Prostate gland (tissue), 2 donors: ENCODE measurements around the gene AKAP13. TPM values are rescaled to one million over a fixed set of nuclear protein-coding genes. Genes with fewer than 3 reads are reported as not detected.

ENCODE experiments used
- DNase-seq: peaks from one replicate; pipeline ENCODE4 v3.0.0-alpha.2; 2019; ENCODE audit warnings: low spot score
- H3K27ac ChIP-seq, 2 donors: fragments of 200-600 bp; sonication (generic); 2 replicates each; pipeline ENCODE4 v1.5.1; 2017 to 2019
- H3K27me3 ChIP-seq: fragments of 200-600 bp; sonication (generic); replicated peaks from 2 replicates; pipeline ENCODE4 v1.5.1; 2019; ENCODE audit not compliant: insufficient read depth
- H3K36me3 ChIP-seq, 2 donors: fragments of 200-600 bp; sonication (generic); 1 replicate in 1 of 2; 2 replicates in 1 of 2; pipeline versions ENCODE4 v1.5.1 to v1.8.1; 2017 to 2019
- H3K4me1 ChIP-seq: fragments of 200-600 bp; sonication (generic); replicated peaks from 2 replicates; pipeline ENCODE4 v1.5.1; 2019
- H3K4me3 ChIP-seq, 2 donors: fragments of 200-600 bp; sonication (generic); 2 replicates each; pipeline ENCODE4 v1.5.1; 2017 to 2019
- H3K9me3 ChIP-seq: fragments of 200-600 bp; sonication (generic); 2 replicates; pipeline ENCODE4 v1.5.1; 2017
- CTCF ChIP-seq, 4 experiments: fragments of 200-600 bp in 2 of 4; fragments of 450-650 bp in 2 of 4; sonication (generic) in 2 of 4; IDR thresholded peaks; 1 replicate in 3 of 4; 2 replicates in 1 of 4; pipeline ENCODE4 v1.5.1; 2016 to 2019; ENCODE audit warnings: antibody characterized with exemption in 4 of 4, mild to moderate bottlenecking in 2 of 4, moderate library complexity in 2 of 4
- POLR2A ChIP-seq: fragments of 450-650 bp; IDR thresholded peaks from one replicate; pipeline ENCODE4 v1.6.1; 2016; ENCODE audit warnings: antibody characterized with exemption, mild to moderate bottlenecking
- POLR2AphosphoS5 ChIP-seq: sonication (generic); formaldehyde crosslinking; IDR thresholded peaks from one replicate; pipeline ENCODE4 v1.6.1; 2017; ENCODE audit warnings: antibody characterized with exemption
- WGBS: methylation state at CpG from one replicate; pipeline ENCODE4 v1.1.5; 2018; 5-methylcytosine and 5-hydroxymethylcytosine counted together
- intact Hi-C: fragments of 100-400 bp; cut with DNase I; formaldehyde crosslinking; loops from one replicate; pipeline ENCODE4 v1.14.2; 2022
- total RNA-seq, 2 donors: library from RNA; depleted of rRNA; stranded (reverse); fragments of >200 nt; gene quantifications; one replicate each; pipeline ENCODE4 v1.1.0, GENCODE V29; 2016

AKAP13 gene
- total RNA-seq, 2 donors from 2014 or later = 102 to 195 TPM

- Histone ChIP-seq H3K9me3 (no peaks in the 10 kb centered on the region), H3K4me3 (no peak overlapping the region), H3K36me3 (no peaks in the 10 kb centered on the region), H3K4me1 (no peaks in the 10 kb centered on the region), H3K27me3 (no peaks in the 10 kb centered on the region), H3K27ac (no peak overlapping the region)
- TF ChIP-seq CTCF (IDR thresholded peaks at IDR 0.05) (no peak), POLR2A (no peak), POLR2AphosphoS5 (no peak)
- DNase-seq = no peak
- 97% methylated on average over 6 of the region's 6 CpGs for WGBS
- intact Hi-C loops = loop anchor here (5.0 to 10.0 kb wide), 4 partner anchors 37 to 393 kb away; no protein-coding TSS in a partner anchor
These were observed 46.2 kb upstream of the AKAP13 start for GRCh38 chr15:85334241-85334640.

DNA sequence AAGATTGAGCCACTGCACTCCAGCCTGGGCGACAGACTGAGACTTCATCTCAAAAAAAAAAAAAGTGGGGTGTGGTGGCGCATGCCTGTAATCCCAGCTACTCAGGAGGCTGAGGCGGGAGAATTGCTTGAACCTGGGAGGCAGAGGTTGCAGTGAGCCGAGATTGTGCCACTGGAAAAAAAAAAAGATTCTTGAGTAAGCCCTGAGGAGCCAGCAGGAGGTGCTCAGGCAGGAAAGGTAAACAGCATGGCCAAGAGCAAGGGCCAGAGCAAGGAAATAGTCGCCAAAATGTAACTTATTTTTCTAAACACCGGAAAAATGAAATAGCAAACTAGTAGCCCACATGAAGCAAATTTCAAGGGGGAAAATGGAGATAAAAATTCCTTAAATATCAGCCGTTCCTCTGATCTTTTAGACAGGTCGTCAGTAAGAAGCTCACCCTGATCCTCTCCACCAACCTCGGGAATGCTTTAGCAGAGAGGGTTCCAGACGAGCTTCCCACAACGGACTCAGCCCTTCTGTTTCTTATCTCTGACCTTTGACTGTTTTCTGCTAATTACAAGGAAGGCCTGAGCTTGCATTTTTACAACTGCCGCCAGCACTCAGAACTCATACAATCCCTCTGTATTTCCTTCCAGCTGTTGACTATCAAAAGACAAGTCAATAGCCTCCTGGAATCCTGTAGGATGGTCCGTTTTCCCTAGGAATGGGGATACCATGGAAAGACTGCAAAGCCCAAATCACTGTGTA lies 45.0 kb upstream of the AKAP13 start:
- 84% methylated on average over 13 of the region's 13 CpGs for WGBS

DNA sequence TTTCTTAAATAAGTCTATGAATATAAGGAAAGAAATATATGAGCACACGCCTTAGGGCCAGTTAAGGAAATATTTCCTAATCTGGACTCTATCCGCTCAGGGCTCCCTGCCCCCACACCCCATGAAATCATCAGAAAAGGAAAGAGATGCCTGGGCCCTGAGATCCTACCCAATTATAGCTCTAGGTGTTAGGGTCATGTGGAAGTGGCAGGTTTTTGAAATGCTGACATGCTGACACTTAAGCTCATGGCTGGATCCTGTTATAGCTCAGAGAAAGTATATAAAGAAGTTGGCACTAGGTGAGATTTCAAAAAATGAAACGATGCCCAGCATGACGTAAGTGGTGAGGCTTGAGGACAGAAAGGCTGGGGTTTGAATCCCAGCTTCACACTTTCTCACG lies 43.5 kb upstream of the AKAP13 start:
- H3K4me1 ChIP-seq = no peaks in the 10 kb centered on the region
- no peak overlapping the region for H3K4me3 ChIP-seq
- no peak for DNase-seq
- H3K9me3 ChIP-seq = no peaks in the 10 kb centered on the region
- 70% methylated on average over 5 of the region's 5 CpGs for WGBS
- no peaks in the 10 kb centered on the region for H3K27me3 ChIP-seq
- H3K27ac ChIP-seq = no peak overlapping the region
- H3K36me3 ChIP-seq = no peaks in the 10 kb centered on the region
- intact Hi-C loops = loop anchor here (10.0 kb wide), 1 partner anchor 248 kb away; no protein-coding TSS in a partner anchor
- TF ChIP-seq POLR2AphosphoS5 (no peak), POLR2A (no peak), CTCF (IDR thresholded peaks at IDR 0.05) (no peak)

More for the DNA sequence above, 45.0 kb upstream of the AKAP13 start:
- no peaks in the 10 kb centered on the region for H3K27me3 ChIP-seq
- H3K9me3 ChIP-seq = no peaks in the 10 kb centered on the region
- H3K36me3 ChIP-seq = no peaks in the 10 kb centered on the region
- no peak overlapping the region for H3K27ac ChIP-seq
- intact Hi-C loops = loop anchor here (10.0 kb wide), 1 partner anchor 249 kb away; no protein-coding TSS in a partner anchor
- TF ChIP-seq POLR2AphosphoS5 (no peak), CTCF (IDR thresholded peaks at IDR 0.05) (no peak), POLR2A (no peak)
- H3K4me1 ChIP-seq = no peaks in the 10 kb centered on the region
- no peak overlapping the region for H3K4me3 ChIP-seq
- no peak for DNase-seq

DNA sequence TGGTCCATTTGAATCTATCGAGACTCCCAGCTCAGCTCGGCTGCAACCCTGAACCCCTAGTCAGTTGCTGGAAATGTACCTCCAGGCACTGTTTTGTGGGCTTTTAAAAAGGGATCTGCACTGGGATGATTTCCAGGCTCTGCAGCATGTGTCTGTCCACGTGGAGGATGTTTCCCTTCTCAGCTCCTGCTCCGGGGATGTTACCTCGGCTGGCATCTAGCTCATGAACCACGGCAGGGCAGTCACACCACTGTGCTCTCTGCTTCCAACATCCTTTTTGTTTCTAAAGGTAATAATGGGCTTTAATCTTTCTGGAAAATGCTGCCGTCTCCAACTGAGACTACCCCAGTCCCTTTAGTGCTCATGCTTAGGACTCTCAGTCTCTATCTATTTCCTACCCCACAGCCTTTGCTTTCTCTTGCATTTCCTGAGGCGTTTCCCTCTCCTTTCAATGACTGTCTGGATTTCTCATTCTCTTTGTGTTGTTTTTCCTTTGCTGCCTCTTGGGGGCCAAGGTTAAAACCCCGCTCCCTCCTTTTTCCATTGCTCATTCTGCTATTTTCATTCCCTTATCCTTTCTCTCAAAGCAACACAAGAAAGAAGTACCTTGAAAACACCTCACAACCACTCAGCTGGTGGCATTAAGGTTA lies 42.9 kb upstream of the AKAP13 start:
- TF ChIP-seq CTCF (IDR thresholded peaks at IDR 0.05) = no peak
- TF ChIP-seq POLR2AphosphoS5 = no peak
- no peak for TF ChIP-seq POLR2A
- no peak for DNase-seq
- intact Hi-C loops = loop anchor here (10.0 kb wide), 1 partner anchor 247 kb away; no protein-coding TSS in a partner anchor
- H3K27ac ChIP-seq = no peak overlapping the region
- WGBS = 47% methylated on average over 9 of the region's 9 CpGs
- no peaks in the 10 kb centered on the region for H3K4me1 ChIP-seq
- H3K36me3 ChIP-seq = no peaks in the 10 kb centered on the region
- no peaks in the 10 kb centered on the region for H3K27me3 ChIP-seq
- H3K4me3 ChIP-seq = no peak overlapping the region
- H3K9me3 ChIP-seq = no peaks in the 10 kb centered on the region
